RWPE2 (cell line): ENCODE results near the gene ATPAF1.
A peak's percentile ranks its signal among the peaks of the same experiment; 100 is the strongest.

ENCODE experiments used
- ATAC-seq: fragments of 200-7000 bp; cut with Tn5 transposase; 3 replicates; pipeline ENCODE4 v1.9.1; 2021; ENCODE audit warnings: low read depth
- DNase-seq: peaks from one replicate; pipeline ENCODE4 v3.0.0-alpha.2; 2020; ENCODE audit warnings: low spot score
- H3K27ac ChIP-seq: fragments of 450-650 bp; 2 replicates; pipeline ENCODE4 v1.5.1; 2017; ENCODE audit warnings: mild to moderate bottlenecking; ENCODE audit not compliant: poor library complexity, severe bottlenecking
- H3K27me3 ChIP-seq: fragments of 250-450 bp; sonication (Bioruptor Pico); 2 replicates; pipeline ENCODE4 v1.5.1; 2021; ENCODE audit warnings: mild to moderate bottlenecking, moderate library complexity; ENCODE audit not compliant: insufficient read depth, poor library complexity, severe bottlenecking
- H3K36me3 ChIP-seq: fragments of 250-450 bp; sonication (Bioruptor Pico); 2 replicates; pipeline ENCODE4 v1.5.1; 2020; ENCODE audit warnings: low read depth, mild to moderate bottlenecking, moderate library complexity
- H3K4me1 ChIP-seq: fragments of 250-450 bp; sonication (Bioruptor Pico); 2 replicates; pipeline ENCODE4 v1.5.1; 2021; ENCODE audit warnings: mild to moderate bottlenecking, moderate library complexity; ENCODE audit not compliant: insufficient read depth, poor library complexity, severe bottlenecking
- H3K4me3 ChIP-seq: fragments of 250-450 bp; sonication (Bioruptor Pico); 2 replicates; pipeline ENCODE4 v1.5.1; 2021; ENCODE audit warnings: mild to moderate bottlenecking, moderate library complexity; ENCODE audit not compliant: severe bottlenecking
- H3K9me3 ChIP-seq: fragments of 250-450 bp; sonication (Bioruptor Pico); 2 replicates; pipeline ENCODE4 v1.5.1; 2021; ENCODE audit warnings: mild to moderate bottlenecking, moderate library complexity; ENCODE audit not compliant: severe bottlenecking
- CTCF ChIP-seq: fragments of 450-650 bp; IDR thresholded peaks from one replicate; pipeline ENCODE4 v1.5.1; 2017; ENCODE audit warnings: mild to moderate bottlenecking, moderate library complexity; ENCODE audit not compliant: poor library complexity, severe bottlenecking

The ATPAF1 gene

GRCh38 chr1:46606255-46606965, 61.8 kb downstream of the ATPAF1 start:
- no peak for TF ChIP-seq CTCF
- ATAC-seq (peak; percentile 22; the same call in 2 of the 3 replicates), DNase-seq (no peak)
- peaks cover 20% of the 10 kb centered on the region for H3K4me1 ChIP-seq
- H3K36me3 ChIP-seq = peaks cover 29% of the 10 kb centered on the region
- H3K27ac ChIP-seq = peak overlapping the region; percentile 49
- H3K9me3 ChIP-seq = no peaks in the 10 kb centered on the region
- no peak overlapping the region for H3K4me3 ChIP-seq
- no peaks in the 10 kb centered on the region for H3K27me3 ChIP-seq

- DNase-seq = no peak
- no peaks in the 10 kb centered on the region for H3K9me3 ChIP-seq
- H3K27me3 ChIP-seq = no peaks in the 10 kb centered on the region
- peaks cover 9% of the 10 kb centered on the region for H3K4me1 ChIP-seq
- H3K27ac ChIP-seq = peak overlapping the region; percentile 49
- TF ChIP-seq CTCF = no peak
- H3K36me3 ChIP-seq = peaks cover 20% of the 10 kb centered on the region
- H3K4me3 ChIP-seq = no peak overlapping the region
- no peak for ATAC-seq
These were observed 62.9 kb downstream of the ATPAF1 start for GRCh38 chr1:46605232-46605631.

- H3K4me3 ChIP-seq = peak within 1 kb of the TSS; percentile 57
- no peak for TF ChIP-seq CTCF
- H3K4me1 ChIP-seq = peaks cover 9% of the 10 kb centered on the region
- ATAC-seq = peak; percentile 87
- H3K27ac ChIP-seq = peak within 1 kb of the TSS; percentile 49
- H3K27me3 ChIP-seq = no peaks in the 10 kb centered on the region
- H3K36me3 ChIP-seq = peaks cover 10% of the 10 kb centered on the region
- DNase-seq = peak; percentile 91
- H3K9me3 ChIP-seq = no peaks in the 10 kb centered on the region
These were observed 64.2 kb downstream of the ATPAF1 start, which contains the start of gene MKNK1 for GRCh38 chr1:46603858-46604549. Gene MKNK1, minus strand, starts transcription at chr1:46604268. Its CDS starts 20,941 bp downstream, at chr1:46583327.

GRCh38 chr1:46603481-46603857, 64.7 kb downstream of the ATPAF1 start:
- H3K27me3 ChIP-seq = no peaks in the 10 kb centered on the region
- H3K4me1 ChIP-seq = peaks cover 9% of the 10 kb centered on the region
- TF ChIP-seq CTCF = no peak
- peak; percentile 23 for ATAC-seq
- no peak for DNase-seq
- no peak overlapping the region for H3K27ac ChIP-seq
- peak overlapping the region; percentile 57 for H3K4me3 ChIP-seq
- no peaks in the 10 kb centered on the region for H3K9me3 ChIP-seq
- peaks cover 5% of the 10 kb centered on the region for H3K36me3 ChIP-seq
